HEK293 (cell line): ENCODE results near the gene GLT1D1.

Experiments
- CTCF ChIA-PET: fragments of 350-600 bp; formaldehyde crosslinking; extraction: SDS; loops from one replicate; lab custom pipeline; 2021; ENCODE audit warnings: antibody characterized with exemption; lab: Yijun Ruan, JAX
- POLR2A ChIA-PET: fragments of 300-600 bp; formaldehyde crosslinking; extraction: SDS; loops from one replicate; lab custom pipeline; 2020; ENCODE audit warnings: antibody characterized with exemption, inconsistent platforms; lab: Yijun Ruan, JAX
- H3K27ac ChIP-seq: fragments of 200-500 bp; sonication (Bioruptor generic); 2 replicates; pipeline ENCODE4 v1.5.1; 2014; ENCODE audit warnings: low read depth, low read length, control low read depth, inconsistent platforms; ENCODE audit errors: extremely low read depth
- H3K36me3 ChIP-seq, 2 experiments: fragments of 200-500 bp in 1 of 2; sonication (Bioruptor generic) in 1 of 2; 1 replicate in 1 of 2; 2 replicates in 1 of 2; pipeline ENCODE4 v1.5.1; 2014 to 2017; ENCODE audit warnings: inconsistent platforms in 2 of 2, low read length in 2 of 2; ENCODE audit not compliant: control insufficient read depth in 2 of 2, insufficient read depth in 1 of 2
- H3K4me1 ChIP-seq: fragments of 200-500 bp; sonication (Bioruptor generic); 2 replicates; pipeline ENCODE4 v1.5.1; 2014; ENCODE audit warnings: mild to moderate bottlenecking, low read length, inconsistent platforms; ENCODE audit not compliant: control insufficient read depth, insufficient read depth
- H3K4me3 ChIP-seq: 2 replicates; pipeline ENCODE4 v1.5.1; 2011; ENCODE audit warnings: low read depth, mild to moderate bottlenecking, control low read depth, low read length, moderate library complexity
- H3K9me3 ChIP-seq: fragments of 200-500 bp; sonication (Bioruptor generic); 2 replicates; pipeline ENCODE4 v1.5.1; 2014; ENCODE audit warnings: low read depth, low read length, inconsistent platforms; ENCODE audit not compliant: control insufficient read depth, insufficient read depth
- KLF7 ChIP-seq: fragments of 450-650 bp; formaldehyde crosslinking; IDR thresholded peaks from 2 replicates; pipeline ENCODE4 v1.5.1; 2016; ENCODE audit warnings: missing biosample characterization, missing genetic modification characterization, borderline replicate concordance
- ZFP3 ChIP-seq: fragments of 450-650 bp; formaldehyde crosslinking; IDR thresholded peaks from 2 replicates; pipeline ENCODE4 v1.5.1; 2016; ENCODE audit warnings: low read depth, missing biosample characterization, missing genetic modification characterization
- ZNF24 ChIP-seq: fragments of 450-650 bp; formaldehyde crosslinking; IDR thresholded peaks from 2 replicates; pipeline ENCODE4 v1.5.1; 2016; ENCODE audit warnings: missing biosample characterization, missing genetic modification characterization
- ZNF473 ChIP-seq: fragments of 450-650 bp; formaldehyde crosslinking; IDR thresholded peaks from 2 replicates; pipeline ENCODE4 v1.5.1; 2017; ENCODE audit warnings: missing biosample characterization, missing genetic modification characterization
- ZNF510 ChIP-seq: fragments of 450-650 bp; formaldehyde crosslinking; IDR thresholded peaks from 2 replicates; pipeline ENCODE4 v1.5.1; 2018; ENCODE audit warnings: mild to moderate bottlenecking, missing genetic modification characterization, missing biosample characterization; ENCODE audit not compliant: insufficient replicate concordance
- ZNF658 ChIP-seq: fragments of 450-650 bp; formaldehyde crosslinking; IDR thresholded peaks from 2 replicates; pipeline ENCODE4; 2016; ENCODE audit warnings: missing biosample characterization, missing genetic modification characterization
- TF ChIP-seq, protein P1 (sequence below): fragments of 450-650 bp; formaldehyde crosslinking; IDR thresholded peaks from 2 replicates; pipeline ENCODE4 v1.5.1; 2016; ENCODE audit warnings: missing biosample characterization, missing genetic modification characterization
- TF ChIP-seq, protein P2 (sequence below): fragments of 450-650 bp; formaldehyde crosslinking; IDR thresholded peaks from 2 replicates; pipeline ENCODE4 v1.5.1; 2016; ENCODE audit warnings: missing biosample characterization, missing genetic modification characterization
- TF ChIP-seq, protein P3 (sequence below): fragments of 450-650 bp; formaldehyde crosslinking; IDR thresholded peaks from 2 replicates; pipeline ENCODE4 v1.5.1; 2016; ENCODE audit warnings: missing biosample characterization, missing genetic modification characterization, borderline replicate concordance
- TF ChIP-seq, protein P4 (sequence below): fragments of 450-650 bp; formaldehyde crosslinking; IDR thresholded peaks from 2 replicates; pipeline ENCODE4 v1.5.1; 2016; ENCODE audit warnings: missing biosample characterization, missing genetic modification characterization
- TF ChIP-seq, protein P5 (sequence below): fragments of 450-650 bp; IDR thresholded peaks from 2 replicates; pipeline ENCODE4 v1.5.1; 2018; ENCODE audit warnings: missing biosample characterization, missing genetic modification characterization
- TF ChIP-seq, protein P6 (sequence below): fragments of 450-650 bp; IDR thresholded peaks from 2 replicates; pipeline ENCODE4 v1.5.1; 2018; ENCODE audit warnings: missing biosample characterization, mild to moderate bottlenecking, missing genetic modification characterization
- TF ChIP-seq, protein P7 (sequence below): fragments of 450-650 bp; formaldehyde crosslinking; IDR thresholded peaks from 2 replicates; pipeline ENCODE4; 2016; ENCODE audit warnings: missing biosample characterization, missing genetic modification characterization
- TF ChIP-seq, protein P8 (sequence below): fragments of 450-650 bp; formaldehyde crosslinking; IDR thresholded peaks from 2 replicates; pipeline ENCODE4 v1.5.1; 2016; ENCODE audit warnings: missing biosample characterization, missing genetic modification characterization

The GLT1D1 gene

DNA sequence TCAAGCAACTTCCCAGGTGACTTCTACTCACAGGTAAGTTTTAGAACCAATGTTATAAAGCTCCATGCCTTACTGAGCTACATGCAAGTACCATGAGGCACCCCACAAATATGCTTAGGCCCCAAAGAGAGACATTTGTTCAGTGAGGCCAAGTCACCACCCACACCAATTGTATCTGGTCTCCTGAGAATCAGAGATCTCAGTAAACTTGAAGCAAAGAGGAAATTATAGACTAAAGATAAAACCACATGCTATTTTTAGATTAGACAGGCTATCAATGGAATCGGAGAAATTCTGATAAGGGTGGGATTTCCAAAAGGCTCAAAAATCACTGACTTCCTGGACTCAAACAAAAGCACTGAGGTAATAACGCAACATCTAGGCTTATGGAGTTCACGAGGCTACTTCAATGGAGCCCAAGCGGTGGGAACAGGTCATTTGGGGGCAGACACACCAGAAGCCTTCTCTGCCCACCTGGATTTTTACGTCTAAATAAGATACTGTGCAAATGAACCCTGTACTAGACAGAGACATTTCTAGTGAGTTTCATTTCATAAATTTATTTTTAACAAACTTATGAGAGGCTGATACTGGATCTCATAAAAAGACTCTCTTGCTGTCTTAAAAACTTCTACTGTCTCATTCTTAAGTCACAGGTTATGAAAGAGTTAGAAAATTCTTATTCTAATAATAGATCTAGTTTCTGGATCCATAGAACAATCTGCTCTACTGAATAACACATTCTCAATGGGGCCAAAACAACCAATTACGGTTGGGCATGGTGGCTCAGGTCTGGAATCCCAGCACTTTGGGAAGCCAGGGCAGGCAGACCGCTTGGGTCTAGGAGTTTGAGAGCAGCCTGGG, 37.3 kb upstream of the GLT1D1 start:
- Histone ChIP-seq H3K4me3 (no peak overlapping the region), H3K36me3 (peaks cover 0 to 45% of the 10 kb centered on the region in 2 experiments; a peak in 1 of 3 replicates), H3K27ac (no peak overlapping the region), H3K4me1 (peaks cover 9% of the 10 kb centered on the region; the same call in 1 of the 2 replicates), H3K9me3 (no peaks in the 10 kb centered on the region)
- ChIA-PET CTCF (interaction anchor here (0.6 kb wide), 1 partner anchor 18 kb away, joined by 3 read pairs; no protein-coding TSS in a partner anchor), POLR2A (no interaction called here)
- TF ChIP-seq, protein P1, sequence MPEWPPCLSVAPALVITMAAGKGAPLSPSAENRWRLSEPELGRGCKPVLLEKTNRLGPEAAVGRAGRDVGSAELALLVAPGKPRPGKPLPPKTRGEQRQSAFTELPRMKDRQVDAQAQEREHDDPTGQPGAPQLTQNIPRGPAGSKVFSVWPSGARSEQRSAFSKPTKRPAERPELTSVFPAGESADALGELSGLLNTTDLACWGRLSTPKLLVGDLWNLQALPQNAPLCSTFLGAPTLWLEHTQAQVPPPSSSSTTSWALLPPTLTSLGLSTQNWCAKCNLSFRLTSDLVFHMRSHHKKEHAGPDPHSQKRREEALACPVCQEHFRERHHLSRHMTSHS: no peak
- no peak for TF ChIP-seq ZNF24
- TF ChIP-seq, protein P2, sequence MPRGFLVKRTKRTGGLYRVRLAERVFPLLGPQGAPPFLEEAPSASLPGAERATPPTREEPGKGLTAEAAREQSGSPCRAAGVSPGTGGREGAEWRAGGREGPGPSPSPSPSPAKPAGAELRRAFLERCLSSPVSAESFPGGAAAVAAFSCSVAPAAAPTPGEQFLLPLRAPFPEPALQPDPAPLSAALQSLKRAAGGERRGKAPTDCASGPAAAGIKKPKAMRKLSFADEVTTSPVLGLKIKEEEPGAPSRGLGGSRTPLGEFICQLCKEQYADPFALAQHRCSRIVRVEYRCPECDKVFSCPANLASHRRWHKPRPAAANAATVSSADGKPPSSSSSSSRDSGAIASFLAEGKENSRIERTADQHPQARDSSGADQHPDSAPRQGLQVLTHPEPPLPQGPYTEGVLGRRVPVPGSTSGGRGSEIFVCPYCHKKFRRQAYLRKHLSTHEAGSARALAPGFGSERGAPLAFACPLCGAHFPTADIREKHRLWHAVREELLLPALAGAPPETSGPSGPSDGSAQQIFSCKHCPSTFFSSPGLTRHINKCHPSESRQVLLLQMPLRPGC (tag by site-specific recombination): no peak
- TF ChIP-seq, protein P3, sequence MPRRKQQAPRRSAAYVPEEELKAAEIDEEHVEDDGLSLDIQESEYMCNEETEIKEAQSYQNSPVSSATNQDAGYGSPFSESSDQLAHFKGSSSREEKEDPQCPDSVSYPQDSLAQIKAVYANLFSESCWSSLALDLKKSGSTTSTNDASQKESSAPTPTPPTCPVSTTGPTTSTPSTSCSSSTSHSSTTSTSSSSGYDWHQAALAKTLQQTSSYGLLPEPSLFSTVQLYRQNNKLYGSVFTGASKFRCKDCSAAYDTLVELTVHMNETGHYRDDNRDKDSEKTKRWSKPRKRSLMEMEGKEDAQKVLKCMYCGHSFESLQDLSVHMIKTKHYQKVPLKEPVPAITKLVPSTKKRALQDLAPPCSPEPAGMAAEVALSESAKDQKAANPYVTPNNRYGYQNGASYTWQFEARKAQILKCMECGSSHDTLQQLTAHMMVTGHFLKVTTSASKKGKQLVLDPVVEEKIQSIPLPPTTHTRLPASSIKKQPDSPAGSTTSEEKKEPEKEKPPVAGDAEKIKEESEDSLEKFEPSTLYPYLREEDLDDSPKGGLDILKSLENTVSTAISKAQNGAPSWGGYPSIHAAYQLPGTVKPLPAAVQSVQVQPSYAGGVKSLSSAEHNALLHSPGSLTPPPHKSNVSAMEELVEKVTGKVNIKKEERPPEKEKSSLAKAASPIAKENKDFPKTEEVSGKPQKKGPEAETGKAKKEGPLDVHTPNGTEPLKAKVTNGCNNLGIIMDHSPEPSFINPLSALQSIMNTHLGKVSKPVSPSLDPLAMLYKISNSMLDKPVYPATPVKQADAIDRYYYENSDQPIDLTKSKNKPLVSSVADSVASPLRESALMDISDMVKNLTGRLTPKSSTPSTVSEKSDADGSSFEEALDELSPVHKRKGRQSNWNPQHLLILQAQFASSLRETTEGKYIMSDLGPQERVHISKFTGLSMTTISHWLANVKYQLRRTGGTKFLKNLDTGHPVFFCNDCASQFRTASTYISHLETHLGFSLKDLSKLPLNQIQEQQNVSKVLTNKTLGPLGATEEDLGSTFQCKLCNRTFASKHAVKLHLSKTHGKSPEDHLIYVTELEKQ (tag by site-specific recombination): no peak
- no peak for TF ChIP-seq ZFP3 (tag by site-specific recombination)
- no peak for TF ChIP-seq ZNF510 (tag by site-specific recombination)
- TF ChIP-seq, protein P4, sequence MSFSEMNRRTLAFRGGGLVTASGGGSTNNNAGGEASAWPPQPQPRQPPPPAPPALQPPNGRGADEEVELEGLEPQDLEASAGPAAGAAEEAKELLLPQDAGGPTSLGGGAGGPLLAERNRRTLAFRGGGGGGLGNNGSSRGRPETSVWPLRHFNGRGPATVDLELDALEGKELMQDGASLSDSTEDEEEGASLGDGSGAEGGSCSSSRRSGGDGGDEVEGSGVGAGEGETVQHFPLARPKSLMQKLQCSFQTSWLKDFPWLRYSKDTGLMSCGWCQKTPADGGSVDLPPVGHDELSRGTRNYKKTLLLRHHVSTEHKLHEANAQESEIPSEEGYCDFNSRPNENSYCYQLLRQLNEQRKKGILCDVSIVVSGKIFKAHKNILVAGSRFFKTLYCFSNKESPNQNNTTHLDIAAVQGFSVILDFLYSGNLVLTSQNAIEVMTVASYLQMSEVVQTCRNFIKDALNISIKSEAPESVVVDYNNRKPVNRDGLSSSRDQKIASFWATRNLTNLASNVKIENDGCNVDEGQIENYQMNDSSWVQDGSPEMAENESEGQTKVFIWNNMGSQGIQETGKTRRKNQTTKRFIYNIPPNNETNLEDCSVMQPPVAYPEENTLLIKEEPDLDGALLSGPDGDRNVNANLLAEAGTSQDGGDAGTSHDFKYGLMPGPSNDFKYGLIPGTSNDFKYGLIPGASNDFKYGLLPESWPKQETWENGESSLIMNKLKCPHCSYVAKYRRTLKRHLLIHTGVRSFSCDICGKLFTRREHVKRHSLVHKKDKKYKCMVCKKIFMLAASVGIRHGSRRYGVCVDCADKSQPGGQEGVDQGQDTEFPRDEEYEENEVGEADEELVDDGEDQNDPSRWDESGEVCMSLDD (tag by site-specific recombination): no peak
- TF ChIP-seq, protein P5, sequence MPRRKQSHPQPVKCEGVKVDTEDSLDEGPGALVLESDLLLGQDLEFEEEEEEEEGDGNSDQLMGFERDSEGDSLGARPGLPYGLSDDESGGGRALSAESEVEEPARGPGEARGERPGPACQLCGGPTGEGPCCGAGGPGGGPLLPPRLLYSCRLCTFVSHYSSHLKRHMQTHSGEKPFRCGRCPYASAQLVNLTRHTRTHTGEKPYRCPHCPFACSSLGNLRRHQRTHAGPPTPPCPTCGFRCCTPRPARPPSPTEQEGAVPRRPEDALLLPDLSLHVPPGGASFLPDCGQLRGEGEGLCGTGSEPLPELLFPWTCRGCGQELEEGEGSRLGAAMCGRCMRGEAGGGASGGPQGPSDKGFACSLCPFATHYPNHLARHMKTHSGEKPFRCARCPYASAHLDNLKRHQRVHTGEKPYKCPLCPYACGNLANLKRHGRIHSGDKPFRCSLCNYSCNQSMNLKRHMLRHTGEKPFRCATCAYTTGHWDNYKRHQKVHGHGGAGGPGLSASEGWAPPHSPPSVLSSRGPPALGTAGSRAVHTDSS (tag by site-specific recombination): no peak
- TF ChIP-seq, protein P6, sequence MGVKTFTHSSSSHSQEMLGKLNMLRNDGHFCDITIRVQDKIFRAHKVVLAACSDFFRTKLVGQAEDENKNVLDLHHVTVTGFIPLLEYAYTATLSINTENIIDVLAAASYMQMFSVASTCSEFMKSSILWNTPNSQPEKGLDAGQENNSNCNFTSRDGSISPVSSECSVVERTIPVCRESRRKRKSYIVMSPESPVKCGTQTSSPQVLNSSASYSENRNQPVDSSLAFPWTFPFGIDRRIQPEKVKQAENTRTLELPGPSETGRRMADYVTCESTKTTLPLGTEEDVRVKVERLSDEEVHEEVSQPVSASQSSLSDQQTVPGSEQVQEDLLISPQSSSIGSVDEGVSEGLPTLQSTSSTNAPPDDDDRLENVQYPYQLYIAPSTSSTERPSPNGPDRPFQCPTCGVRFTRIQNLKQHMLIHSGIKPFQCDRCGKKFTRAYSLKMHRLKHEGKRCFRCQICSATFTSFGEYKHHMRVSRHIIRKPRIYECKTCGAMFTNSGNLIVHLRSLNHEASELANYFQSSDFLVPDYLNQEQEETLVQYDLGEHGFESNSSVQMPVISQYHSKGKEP (tag by site-specific recombination): no peak
- no peak for TF ChIP-seq ZNF658

DNA sequence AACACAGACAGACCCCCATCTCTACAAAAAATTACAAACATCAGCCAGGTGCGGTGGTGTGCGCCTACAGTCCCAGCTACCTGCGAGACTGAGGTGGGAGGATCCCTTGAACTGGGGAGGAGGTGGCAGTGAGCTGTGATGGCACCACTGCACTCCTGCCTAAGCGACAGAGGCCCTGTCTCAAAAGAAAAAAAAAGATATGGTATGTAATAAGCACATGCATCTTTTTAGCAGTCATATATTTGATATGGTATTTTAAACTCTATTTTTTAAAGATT, 36.7 kb upstream of the GLT1D1 start:
- CTCF ChIA-PET: no interaction called here
- no peak overlapping the region for H3K4me3 ChIP-seq
- H3K4me1 ChIP-seq: peaks cover 9% of the 10 kb centered on the region; the same call in 1 of the 2 replicates
- no peaks in the 10 kb centered on the region for H3K9me3 ChIP-seq
- peaks cover 0 to 49% of the 10 kb centered on the region in 2 experiments; a peak in 2 of 3 replicates for H3K36me3 ChIP-seq
- POLR2A ChIA-PET: no interaction called here
- no peak overlapping the region for H3K27ac ChIP-seq
- TF ChIP-seq, protein P7, sequence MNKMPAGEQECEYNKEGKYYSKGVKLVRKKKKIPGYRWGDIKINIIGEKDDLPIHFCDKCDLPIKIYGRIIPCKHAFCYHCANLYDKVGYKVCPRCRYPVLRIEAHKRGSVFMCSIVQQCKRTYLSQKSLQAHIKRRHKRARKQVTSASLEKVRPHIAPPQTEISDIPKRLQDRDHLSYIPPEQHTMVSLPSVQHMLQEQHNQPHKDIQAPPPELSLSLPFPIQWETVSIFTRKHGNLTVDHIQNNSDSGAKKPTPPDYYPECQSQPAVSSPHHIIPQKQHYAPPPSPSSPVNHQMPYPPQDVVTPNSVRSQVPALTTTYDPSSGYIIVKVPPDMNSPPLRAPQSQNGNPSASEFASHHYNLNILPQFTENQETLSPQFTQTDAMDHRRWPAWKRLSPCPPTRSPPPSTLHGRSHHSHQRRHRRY (tag by site-specific recombination): no peak
- TF ChIP-seq KLF7 (tag by site-specific recombination) (no peak), ZNF473 (tag by site-specific recombination) (no peak)
- TF ChIP-seq, protein P8, sequence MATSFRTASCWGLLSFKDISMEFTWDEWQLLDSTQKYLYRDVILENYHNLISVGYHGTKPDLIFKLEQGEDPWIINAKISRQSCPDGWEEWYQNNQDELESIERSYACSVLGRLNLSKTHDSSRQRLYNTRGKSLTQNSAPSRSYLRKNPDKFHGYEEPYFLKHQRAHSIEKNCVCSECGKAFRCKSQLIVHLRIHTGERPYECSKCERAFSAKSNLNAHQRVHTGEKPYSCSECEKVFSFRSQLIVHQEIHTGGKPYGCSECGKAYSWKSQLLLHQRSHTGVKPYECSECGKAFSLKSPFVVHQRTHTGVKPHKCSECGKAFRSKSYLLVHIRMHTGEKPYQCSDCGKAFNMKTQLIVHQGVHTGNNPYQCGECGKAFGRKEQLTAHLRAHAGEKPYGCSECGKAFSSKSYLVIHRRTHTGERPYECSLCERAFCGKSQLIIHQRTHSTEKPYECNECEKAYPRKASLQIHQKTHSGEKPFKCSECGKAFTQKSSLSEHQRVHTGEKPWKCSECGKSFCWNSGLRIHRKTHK: no peak
